Ascending aorta (tissue), 2 donors: ENCODE results near the gene CLEC19A. TPM values are rescaled to one million over a fixed set of nuclear protein-coding genes. Genes with fewer than 3 reads are reported as not detected.

Experiments
- DNase-seq, 2 donors: peaks; one replicate each; pipeline ENCODE4 v3.0.0-alpha.2; 2019; ENCODE audit warnings: low spot score in 2 of 2
- H3K27ac ChIP-seq, 2 donors: fragments of 200-600 bp; sonication (generic); one replicate each; pipeline ENCODE4 v1.5.1; 2016 to 2017; ENCODE audit warnings: mild to moderate bottlenecking in 1 of 2
- H3K27me3 ChIP-seq: fragments of 200-600 bp; sonication (generic); one replicate; pipeline ENCODE4 v1.5.1; 2017
- H3K36me3 ChIP-seq, 2 donors: fragments of 200-600 bp; sonication (generic); one replicate each; pipeline ENCODE4 v1.5.1; 2016
- H3K4me1 ChIP-seq, 2 donors: fragments of 200-600 bp; sonication (generic); one replicate each; pipeline ENCODE4 v1.5.1; 2016 to 2017; ENCODE audit warnings: mild to moderate bottlenecking in 1 of 2
- H3K4me3 ChIP-seq, 2 donors: fragments of 200-600 bp; sonication (generic); one replicate each; pipeline ENCODE4 v1.5.1; 2016 to 2017; ENCODE audit warnings: mild to moderate bottlenecking in 1 of 2
- H3K9me3 ChIP-seq, 2 donors: fragments of 200-600 bp; sonication (generic); one replicate each; pipeline ENCODE4 v1.5.1; 2016
- intact Hi-C: fragments of 100-400 bp; cut with DNase I; formaldehyde crosslinking; loops from one replicate; pipeline ENCODE4 v1.15.1; 2023
- total RNA-seq: library from RNA; depleted of rRNA; stranded (reverse); fragments of >200 nt; gene quantifications from one replicate; pipeline ENCODE4 v1.1.0, GENCODE V29; 2016
- TF ChIP-seq, protein P1 (sequence below), 3 experiments: fragments of 200-600 bp in 2 of 3; fragments of 450-650 bp in 1 of 3; sonication (generic) in 2 of 3; IDR thresholded peaks; one replicate each; pipeline ENCODE4 v1.5.1; 2016 to 2019; ENCODE audit warnings: antibody characterized with exemption in 3 of 3, mild to moderate bottlenecking in 1 of 3, moderate library complexity in 1 of 3

Gene CLEC19A
- total RNA-seq, 1 donor from 2014 or later = not detected

DNA sequence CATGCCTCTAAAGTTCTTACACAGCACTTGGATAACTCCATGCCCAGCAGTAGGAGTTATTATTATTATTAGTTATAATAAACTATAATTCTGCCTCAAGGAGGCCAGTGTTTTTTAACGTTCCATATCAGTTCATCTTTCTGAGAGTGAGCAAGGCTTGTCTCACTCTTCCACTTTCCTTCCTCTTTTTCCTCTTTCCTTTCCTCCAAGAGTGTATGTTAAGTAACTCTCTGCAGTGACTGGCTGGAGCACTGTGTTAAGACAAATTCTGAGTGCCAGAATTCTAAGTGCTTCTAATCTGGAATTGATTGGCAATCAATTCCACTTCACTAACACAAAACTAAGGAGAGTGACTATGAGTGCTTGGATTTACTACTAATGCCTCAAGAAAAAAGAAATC lies 16.4 kb downstream of the CLEC19A start:
- intact Hi-C loops = no loop called here
- DNase-seq = no peak
- Histone ChIP-seq H3K27ac (no peak overlapping the region), H3K9me3 (no peaks in the 10 kb centered on the region), H3K27me3 (no peaks in the 10 kb centered on the region), H3K4me3 (no peak overlapping the region), H3K36me3 (no peaks in the 10 kb centered on the region), H3K4me1 (no peaks in the 10 kb centered on the region)
- TF ChIP-seq, protein P1, sequence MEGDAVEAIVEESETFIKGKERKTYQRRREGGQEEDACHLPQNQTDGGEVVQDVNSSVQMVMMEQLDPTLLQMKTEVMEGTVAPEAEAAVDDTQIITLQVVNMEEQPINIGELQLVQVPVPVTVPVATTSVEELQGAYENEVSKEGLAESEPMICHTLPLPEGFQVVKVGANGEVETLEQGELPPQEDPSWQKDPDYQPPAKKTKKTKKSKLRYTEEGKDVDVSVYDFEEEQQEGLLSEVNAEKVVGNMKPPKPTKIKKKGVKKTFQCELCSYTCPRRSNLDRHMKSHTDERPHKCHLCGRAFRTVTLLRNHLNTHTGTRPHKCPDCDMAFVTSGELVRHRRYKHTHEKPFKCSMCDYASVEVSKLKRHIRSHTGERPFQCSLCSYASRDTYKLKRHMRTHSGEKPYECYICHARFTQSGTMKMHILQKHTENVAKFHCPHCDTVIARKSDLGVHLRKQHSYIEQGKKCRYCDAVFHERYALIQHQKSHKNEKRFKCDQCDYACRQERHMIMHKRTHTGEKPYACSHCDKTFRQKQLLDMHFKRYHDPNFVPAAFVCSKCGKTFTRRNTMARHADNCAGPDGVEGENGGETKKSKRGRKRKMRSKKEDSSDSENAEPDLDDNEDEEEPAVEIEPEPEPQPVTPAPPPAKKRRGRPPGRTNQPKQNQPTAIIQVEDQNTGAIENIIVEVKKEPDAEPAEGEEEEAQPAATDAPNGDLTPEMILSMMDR (IDR thresholded peaks at IDR 0.05) = no peak

DNA sequence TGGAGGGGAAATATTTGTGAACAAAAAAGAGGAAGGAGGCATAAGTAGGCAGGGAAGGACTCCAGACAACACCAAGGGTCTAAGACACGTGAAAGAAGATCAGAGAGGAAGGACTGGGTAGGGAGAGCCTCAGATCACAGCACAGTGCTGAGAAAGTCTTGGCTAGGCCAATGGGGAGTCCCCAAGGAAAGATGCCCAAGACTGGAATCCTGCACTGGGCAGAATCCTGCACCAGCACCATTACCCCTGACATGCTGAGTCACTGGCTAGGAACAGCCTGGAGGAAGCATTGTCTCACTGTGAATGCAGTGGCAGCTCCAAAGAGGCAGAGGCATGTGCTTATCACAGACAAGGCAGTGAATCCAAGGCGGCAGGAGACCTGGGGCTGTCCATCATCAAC lies 19.2 kb downstream of the CLEC19A start:
- no peaks in the 10 kb centered on the region for H3K4me1 ChIP-seq
- TF ChIP-seq, protein P1 (IDR thresholded peaks at IDR 0.05) = no peak
- intact Hi-C loops = no loop called here

DNA sequence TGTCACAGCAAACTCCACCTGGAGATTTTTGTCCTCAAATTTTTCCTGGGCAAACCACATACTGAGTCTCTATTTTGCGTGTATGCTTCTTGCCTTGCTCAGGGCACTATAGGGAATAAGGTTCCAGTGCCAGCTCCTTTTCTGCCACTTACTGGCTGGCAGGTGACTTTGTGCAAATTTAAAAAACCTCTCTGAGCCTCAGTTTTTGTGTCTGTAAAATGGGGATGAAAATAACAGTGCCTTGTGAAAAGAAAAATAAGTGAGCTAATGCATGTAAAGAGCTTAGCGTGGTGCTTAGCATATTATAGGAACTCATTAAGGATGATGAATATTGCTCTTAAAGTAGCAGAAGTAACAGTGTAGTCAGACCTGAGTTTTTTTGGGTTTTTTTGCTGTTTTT lies 19.9 kb downstream of the CLEC19A start:
- Histone ChIP-seq H3K9me3 (no peaks in the 10 kb centered on the region), H3K4me3 (no peak overlapping the region), H3K27ac (no peak overlapping the region), H3K27me3 (no peaks in the 10 kb centered on the region), H3K36me3 (no peaks in the 10 kb centered on the region), H3K4me1 (no peaks in the 10 kb centered on the region)
- DNase-seq = no peak
- TF ChIP-seq, protein P1 (IDR thresholded peaks at IDR 0.05) = no peak
- intact Hi-C loops = no loop called here

More for the DNA sequence above, 19.2 kb downstream of the CLEC19A start:
- no peak for DNase-seq
- Histone ChIP-seq H3K4me3 (no peak overlapping the region), H3K27ac (no peak overlapping the region), H3K27me3 (no peaks in the 10 kb centered on the region), H3K9me3 (no peaks in the 10 kb centered on the region), H3K36me3 (no peaks in the 10 kb centered on the region)

DNA sequence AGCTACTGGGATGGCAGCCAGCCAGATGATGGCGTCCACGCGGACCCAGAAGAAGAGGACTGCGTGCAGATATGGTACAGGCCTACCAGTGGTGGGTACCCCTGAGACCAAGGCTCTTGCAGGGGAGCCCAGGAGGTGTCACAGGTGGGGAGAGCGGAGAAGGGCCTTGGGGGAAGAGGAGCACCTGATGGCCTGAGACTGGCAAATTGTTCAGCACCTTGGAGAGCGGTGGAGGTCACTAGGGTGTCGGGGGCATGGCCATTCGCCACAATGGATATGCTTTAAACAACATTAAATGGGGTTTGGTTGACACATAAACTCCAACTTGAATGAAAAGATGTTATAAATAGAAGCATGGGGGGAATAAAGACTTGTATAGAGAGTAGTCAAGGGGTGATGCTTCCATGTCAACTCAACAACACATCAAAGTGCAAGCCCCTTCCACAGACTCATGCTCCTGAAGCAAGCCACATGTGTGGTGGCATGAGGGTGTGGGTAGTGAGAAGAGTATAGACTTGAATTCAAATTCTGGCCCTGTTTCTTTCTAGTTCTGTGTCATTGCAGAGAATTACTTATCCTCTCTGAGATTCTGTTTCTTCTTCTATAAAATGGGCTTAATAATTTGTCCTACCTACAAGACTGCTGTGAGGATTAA lies 22.2 kb downstream of the CLEC19A start:
- no peak overlapping the region for H3K4me3 ChIP-seq
- no peaks in the 10 kb centered on the region for H3K9me3 ChIP-seq
- no peaks in the 10 kb centered on the region for H3K4me1 ChIP-seq
- H3K27me3 ChIP-seq = no peaks in the 10 kb centered on the region
- no peak overlapping the region for H3K27ac ChIP-seq
- no peak for DNase-seq
- intact Hi-C loops = no loop called here
- H3K36me3 ChIP-seq = no peaks in the 10 kb centered on the region
- TF ChIP-seq, protein P1 (IDR thresholded peaks at IDR 0.05) = no peak

DNA sequence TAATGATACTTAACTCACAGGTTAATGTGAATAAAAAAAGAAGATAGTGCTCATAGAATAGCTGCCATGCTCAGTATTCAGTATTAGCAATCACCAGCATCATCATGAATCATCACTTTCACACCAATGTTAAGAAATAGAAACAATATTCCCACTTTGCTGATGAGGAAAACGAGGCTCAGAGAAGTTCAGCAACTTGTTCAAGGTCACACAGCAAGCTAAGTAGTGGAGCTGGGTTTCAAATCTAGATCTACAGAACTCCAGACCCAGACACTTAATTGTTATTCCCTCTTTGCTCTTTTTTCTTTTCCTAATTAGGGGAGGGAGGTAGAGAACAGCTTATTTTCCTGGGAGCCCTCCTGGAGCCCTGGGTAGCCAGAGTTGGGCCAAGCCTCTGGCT lies 22.9 kb downstream of the CLEC19A start:
- DNase-seq = no peak
- H3K36me3 ChIP-seq = no peaks in the 10 kb centered on the region
- no peaks in the 10 kb centered on the region for H3K27me3 ChIP-seq
- H3K27ac ChIP-seq = no peak overlapping the region
- intact Hi-C loops = no loop called here
- TF ChIP-seq, protein P1 (IDR thresholded peaks at IDR 0.05) = no peak
- no peaks in the 10 kb centered on the region for H3K9me3 ChIP-seq
- H3K4me1 ChIP-seq = no peaks in the 10 kb centered on the region
- H3K4me3 ChIP-seq = no peak overlapping the region

DNA sequence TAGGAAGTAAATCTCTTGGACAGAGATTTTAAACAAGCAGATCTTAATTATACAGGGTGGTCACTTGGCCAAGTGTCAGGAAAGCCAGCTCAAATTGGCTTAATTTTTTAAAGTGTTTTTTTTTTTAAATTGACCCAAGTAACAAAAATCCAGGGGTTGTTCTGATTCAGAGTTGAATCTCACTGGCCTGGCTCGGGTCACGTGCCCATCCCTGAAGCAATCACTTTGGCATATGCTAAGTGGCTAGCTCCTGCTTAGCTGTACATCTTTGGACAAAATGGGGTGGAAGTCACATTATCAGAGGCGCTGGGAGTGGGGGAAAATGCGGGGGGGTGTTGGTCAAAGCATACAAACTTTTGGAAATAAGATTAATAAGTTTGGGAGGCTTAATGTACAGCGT lies 23.6 kb downstream of the CLEC19A start:
- H3K27ac ChIP-seq = no peak overlapping the region
- H3K27me3 ChIP-seq = no peaks in the 10 kb centered on the region
- DNase-seq = no peak
- TF ChIP-seq, protein P1 (IDR thresholded peaks at IDR 0.05) = no peak
- intact Hi-C loops = no loop called here
- no peaks in the 10 kb centered on the region for H3K36me3 ChIP-seq
- H3K9me3 ChIP-seq = no peaks in the 10 kb centered on the region
- H3K4me1 ChIP-seq = no peaks in the 10 kb centered on the region
- H3K4me3 ChIP-seq = no peak overlapping the region
